Osteocyte (in vitro differentiated cells): Measurements from ENCODE around the gene CDYL. TPM values are rescaled to one million over a fixed set of nuclear protein-coding genes. Genes with fewer than 3 reads are reported as not detected.

Experiments used
- DNase-seq: peaks from one replicate; pipeline ENCODE4 v3.0.0; 2021; ENCODE audit warnings: mixed read lengths; ENCODE audit not compliant: unreplicated experiment; ENCODE audit errors: extremely low spot score
- H3K27ac Mint-ChIP-seq: one replicate; pipeline ENCODE4 v1.8.0; 2021; ENCODE audit warnings: mild to moderate bottlenecking, mixed read lengths; ENCODE audit not compliant: unreplicated experiment
- H3K27me3 Mint-ChIP-seq: one replicate; pipeline ENCODE4 v1.8.0; 2021; ENCODE audit warnings: mixed read lengths; ENCODE audit not compliant: unreplicated experiment
- H3K36me3 Mint-ChIP-seq: one replicate; pipeline ENCODE4 v1.8.0; 2021; ENCODE audit warnings: mixed read lengths; ENCODE audit not compliant: unreplicated experiment
- H3K4me1 Mint-ChIP-seq: one replicate; pipeline ENCODE4 v1.8.0; 2021; ENCODE audit warnings: mixed read lengths; ENCODE audit not compliant: unreplicated experiment
- H3K4me3 Mint-ChIP-seq: one replicate; pipeline ENCODE4 v1.8.0; 2021; ENCODE audit warnings: mild to moderate bottlenecking, moderate library complexity, mixed read lengths; ENCODE audit not compliant: unreplicated experiment
- H3K9me3 Mint-ChIP-seq: one replicate; pipeline ENCODE4 v1.8.0; 2021; ENCODE audit warnings: mixed read lengths; ENCODE audit not compliant: unreplicated experiment
- total RNA-seq: library from RNA; stranded (reverse); gene quantifications from 2 replicates; pipeline ENCODE4 v1.2.1, GENCODE V29; 2021
- TF ChIP-seq, protein P1 (sequence below): fragments of 200-600 bp; sonication (generic); IDR thresholded peaks from 2 replicates; pipeline ENCODE4 v1.5.0; 2021; ENCODE audit warnings: antibody characterized with exemption, mild to moderate bottlenecking, moderate library complexity

Gene CDYL
- total RNA-seq, 1 donor from 2014 or later, result 39.8 TPM

DNA sequence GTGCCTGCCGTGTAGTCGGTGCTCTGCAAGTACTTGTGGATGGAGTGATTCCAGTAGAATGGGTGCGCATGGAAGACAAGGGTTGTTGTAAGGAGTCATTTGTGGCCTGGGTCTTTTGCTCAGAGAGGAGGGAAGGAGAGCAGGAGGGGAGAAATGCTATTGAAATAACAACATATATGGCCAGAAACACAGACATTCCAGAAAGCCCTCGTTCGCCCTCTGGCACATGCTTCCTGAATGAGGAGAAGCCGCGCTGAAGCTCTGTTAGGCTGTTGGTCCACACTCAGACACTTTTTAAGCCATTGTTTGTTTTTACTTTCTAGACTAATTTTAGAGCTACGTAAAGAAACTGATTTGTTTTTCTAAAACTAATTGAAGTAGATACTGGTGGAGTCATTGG is 120.2 kb downstream of the CDYL start:
- DNase-seq, result no peak
- peaks cover 11% of the 10 kb centered on the region for H3K4me1 Mint-ChIP-seq

DNA sequence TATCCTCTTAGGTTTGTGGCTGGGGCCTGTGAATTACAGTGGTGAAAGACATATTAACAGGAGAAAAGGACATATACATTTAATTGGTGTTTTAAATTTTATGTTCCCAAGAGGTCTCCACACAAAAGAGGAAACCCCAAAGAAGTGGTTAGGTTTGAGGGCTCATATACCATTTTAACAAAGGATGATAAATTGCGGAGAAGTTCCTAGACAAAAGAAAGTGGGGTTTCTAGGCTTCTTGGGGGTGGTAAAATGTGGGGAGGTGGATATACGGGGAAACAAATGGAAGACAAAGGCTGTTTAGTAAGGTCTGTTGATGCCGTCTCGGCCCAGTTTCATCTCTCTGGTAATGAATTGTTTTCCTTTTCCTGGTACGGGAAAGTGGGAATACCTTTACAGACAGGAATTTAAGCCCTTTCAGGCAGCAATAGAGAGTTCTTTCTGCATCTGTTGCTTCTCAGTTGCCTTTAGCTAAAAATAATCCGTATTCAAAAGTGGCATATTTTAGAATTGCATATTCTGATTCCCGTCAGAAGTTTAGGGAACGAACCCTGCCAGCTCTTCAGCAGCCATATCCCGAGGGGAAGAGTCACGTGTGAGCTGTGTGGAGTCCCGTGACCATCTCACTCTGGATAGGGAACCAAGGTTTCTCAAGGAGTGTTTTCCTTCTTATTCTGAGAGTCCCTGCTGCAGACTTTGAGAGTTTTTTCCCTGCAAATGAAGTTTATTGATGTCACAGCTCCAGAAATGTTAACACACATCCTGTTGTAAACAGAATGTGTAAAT is 123.2 kb downstream of the CDYL start:
- no peak overlapping the region for H3K27ac Mint-ChIP-seq
- H3K27me3 Mint-ChIP-seq, result no peaks in the 10 kb centered on the region
- no peak for DNase-seq
- TF ChIP-seq, protein P1, sequence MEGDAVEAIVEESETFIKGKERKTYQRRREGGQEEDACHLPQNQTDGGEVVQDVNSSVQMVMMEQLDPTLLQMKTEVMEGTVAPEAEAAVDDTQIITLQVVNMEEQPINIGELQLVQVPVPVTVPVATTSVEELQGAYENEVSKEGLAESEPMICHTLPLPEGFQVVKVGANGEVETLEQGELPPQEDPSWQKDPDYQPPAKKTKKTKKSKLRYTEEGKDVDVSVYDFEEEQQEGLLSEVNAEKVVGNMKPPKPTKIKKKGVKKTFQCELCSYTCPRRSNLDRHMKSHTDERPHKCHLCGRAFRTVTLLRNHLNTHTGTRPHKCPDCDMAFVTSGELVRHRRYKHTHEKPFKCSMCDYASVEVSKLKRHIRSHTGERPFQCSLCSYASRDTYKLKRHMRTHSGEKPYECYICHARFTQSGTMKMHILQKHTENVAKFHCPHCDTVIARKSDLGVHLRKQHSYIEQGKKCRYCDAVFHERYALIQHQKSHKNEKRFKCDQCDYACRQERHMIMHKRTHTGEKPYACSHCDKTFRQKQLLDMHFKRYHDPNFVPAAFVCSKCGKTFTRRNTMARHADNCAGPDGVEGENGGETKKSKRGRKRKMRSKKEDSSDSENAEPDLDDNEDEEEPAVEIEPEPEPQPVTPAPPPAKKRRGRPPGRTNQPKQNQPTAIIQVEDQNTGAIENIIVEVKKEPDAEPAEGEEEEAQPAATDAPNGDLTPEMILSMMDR, result no peak
- H3K9me3 Mint-ChIP-seq, result peaks cover 11% of the 10 kb centered on the region
- H3K36me3 Mint-ChIP-seq, result peaks cover 21% of the 10 kb centered on the region
- peaks cover 11% of the 10 kb centered on the region for H3K4me1 Mint-ChIP-seq
- no peak overlapping the region for H3K4me3 Mint-ChIP-seq

More for the DNA sequence above, 120.2 kb downstream of the CDYL start:
- H3K36me3 Mint-ChIP-seq, result peaks cover 32% of the 10 kb centered on the region
- TF ChIP-seq, protein P1, result no peak
- H3K9me3 Mint-ChIP-seq, result peaks cover 11% of the 10 kb centered on the region
- no peaks in the 10 kb centered on the region for H3K27me3 Mint-ChIP-seq
- H3K27ac Mint-ChIP-seq, result no peak overlapping the region
- no peak overlapping the region for H3K4me3 Mint-ChIP-seq

DNA sequence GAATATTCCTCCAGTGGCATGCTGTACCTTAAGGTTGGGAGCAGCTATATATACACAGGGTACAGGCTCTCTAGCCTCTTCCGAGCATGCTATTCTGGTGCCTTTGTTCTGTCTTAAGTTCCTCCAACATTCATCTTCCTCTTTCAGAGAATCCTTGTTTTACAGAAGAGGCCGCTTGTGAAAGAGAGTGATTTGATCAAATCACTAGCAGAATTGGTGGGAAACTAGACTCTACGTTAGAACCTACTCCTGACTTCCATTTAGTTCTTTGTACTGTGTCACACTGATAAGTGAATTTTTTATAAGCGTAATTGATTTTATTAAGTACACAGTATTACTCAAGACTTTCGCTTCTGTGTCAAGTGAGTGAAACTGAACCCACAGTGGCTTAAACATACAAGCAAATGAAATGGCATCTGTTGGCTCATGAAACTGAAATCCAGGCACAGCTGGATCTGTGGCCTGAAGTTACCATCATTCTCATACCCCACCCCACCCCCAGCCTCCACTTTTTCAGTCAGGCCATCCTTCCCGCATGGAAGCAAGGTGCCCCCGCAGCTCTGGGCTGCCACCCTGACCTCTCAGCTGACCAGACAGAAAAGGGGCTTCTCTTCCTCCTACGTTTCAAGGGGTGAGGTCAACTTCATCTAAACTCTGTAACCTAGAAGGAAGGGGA is 125.3 kb downstream of the CDYL start:
- H3K4me1 Mint-ChIP-seq, result peaks cover 7% of the 10 kb centered on the region
- H3K9me3 Mint-ChIP-seq, result peaks cover 11% of the 10 kb centered on the region
- no peak overlapping the region for H3K27ac Mint-ChIP-seq
- peaks cover 21% of the 10 kb centered on the region for H3K36me3 Mint-ChIP-seq
- no peak for DNase-seq
- H3K4me3 Mint-ChIP-seq, result no peak overlapping the region
- no peaks in the 10 kb centered on the region for H3K27me3 Mint-ChIP-seq
- TF ChIP-seq, protein P1, result no peak

DNA sequence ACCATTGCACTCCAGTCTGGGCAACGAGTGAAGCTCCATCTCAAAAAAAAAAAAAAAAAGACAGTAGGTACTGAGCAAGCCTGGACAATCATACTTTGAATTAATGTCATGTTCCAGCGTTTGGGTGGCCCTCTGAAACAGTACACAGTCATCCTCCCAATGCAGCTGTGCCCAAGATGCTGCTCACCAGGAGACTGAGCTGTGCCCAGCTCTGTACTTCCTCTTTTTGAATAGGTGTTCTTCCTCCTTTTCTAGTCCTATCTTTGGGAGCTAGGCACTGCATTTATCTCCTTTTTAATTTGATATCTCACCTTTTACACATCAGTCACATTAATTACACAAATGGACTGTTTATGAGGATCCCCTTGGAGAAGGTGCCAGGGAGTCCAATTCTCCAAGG is 126.2 kb downstream of the CDYL start:
- Mint-ChIP-seq H3K27ac (no peak overlapping the region), H3K9me3 (peaks cover 11% of the 10 kb centered on the region), H3K36me3 (peaks cover 18% of the 10 kb centered on the region), H3K4me3 (no peak overlapping the region), H3K27me3 (no peaks in the 10 kb centered on the region), H3K4me1 (peaks cover 1% of the 10 kb centered on the region)
- DNase-seq, result no peak
- TF ChIP-seq, protein P1, result no peak

DNA sequence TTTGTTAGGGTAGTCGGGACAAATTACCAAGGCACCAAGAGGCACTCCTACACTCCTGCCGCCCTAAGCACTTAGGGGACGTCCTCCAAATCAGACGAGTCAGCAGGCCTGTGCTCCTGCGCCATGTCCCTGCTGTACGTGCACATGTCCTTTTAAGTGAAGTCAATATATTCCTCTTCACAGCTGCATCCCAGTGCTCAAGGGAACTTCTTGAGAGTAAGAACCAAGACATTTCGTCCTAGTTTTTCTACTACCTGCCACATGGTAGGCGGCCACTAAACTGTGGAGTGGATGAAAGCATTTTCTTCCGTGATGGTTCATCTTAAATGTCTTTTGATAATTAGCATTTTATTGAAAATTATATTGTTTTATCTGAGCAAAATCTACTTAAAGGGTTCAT is 126.9 kb downstream of the CDYL start:
- no peak for DNase-seq
- peaks cover 18% of the 10 kb centered on the region for H3K36me3 Mint-ChIP-seq
- H3K4me3 Mint-ChIP-seq, result no peak overlapping the region
- no peak overlapping the region for H3K27ac Mint-ChIP-seq
- H3K27me3 Mint-ChIP-seq, result no peaks in the 10 kb centered on the region
- TF ChIP-seq, protein P1, result no peak
- H3K9me3 Mint-ChIP-seq, result peaks cover 11% of the 10 kb centered on the region
- peaks cover 5% of the 10 kb centered on the region for H3K4me1 Mint-ChIP-seq
